GM12873 (cell line): Measurements from ENCODE around the gene BTBD3.

ENCODE experiments used
- CTCF ChIP-seq: IDR thresholded peaks from 2 replicates; pipeline ENCODE4 v1.5.1; 2012; ENCODE audit warnings: low read depth, mild to moderate bottlenecking, moderate library complexity, low read length, control low read depth; ENCODE audit not compliant: insufficient read depth; ENCODE audit errors: missing control alignments

BTBD3 gene

GRCh38 chr20:11970243-11970836 lies 52.6 kb downstream of the BTBD3 start:
- TF ChIP-seq CTCF = no peak

GRCh38 chr20:11972478-11972877 lies 54.8 kb downstream of the BTBD3 start:
- TF ChIP-seq CTCF = no peak
